ENCODE results near the gene PAPPA.

DNA sequence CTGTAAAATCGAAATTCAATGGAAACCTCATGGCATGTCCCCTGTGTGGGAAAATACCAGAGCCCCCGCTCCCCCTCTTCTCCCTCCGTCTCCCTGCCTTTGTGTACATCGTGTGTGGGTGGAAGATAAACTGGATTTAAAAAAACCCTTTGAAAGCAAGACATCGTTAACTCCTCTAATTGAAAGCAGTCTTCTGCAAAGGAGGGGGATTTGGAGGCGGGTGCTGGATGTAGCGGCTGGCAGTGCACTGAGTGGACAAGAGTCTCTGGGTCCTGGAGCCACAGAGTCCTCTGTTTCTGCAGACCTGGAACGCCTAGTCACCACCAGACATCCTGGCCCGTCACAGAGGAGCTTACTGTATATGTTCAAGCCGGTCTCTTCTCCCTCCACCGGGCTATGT lies 169.4 kb downstream of the PAPPA start:
- TF ChIP-seq CTCF (IDR thresholded peaks at IDR 0.05) (no peak), EZH2phosphoT487 (IDR thresholded peaks at IDR 0.05) (peak; percentile 54), EZH2 (IDR thresholded peaks at IDR 0.05) (no peak)

Measured in neural progenitor cell (in vitro differentiated cells).